ENCODE data around the gene ARL5A. TPM values are rescaled to one million over a fixed set of nuclear protein-coding genes. Genes with fewer than 3 reads are reported as not detected.

The ARL5A gene
- total RNA-seq, 4 donors from 2014 or later: 64.4 to 79.4 (median 71.0) TPM

DNA sequence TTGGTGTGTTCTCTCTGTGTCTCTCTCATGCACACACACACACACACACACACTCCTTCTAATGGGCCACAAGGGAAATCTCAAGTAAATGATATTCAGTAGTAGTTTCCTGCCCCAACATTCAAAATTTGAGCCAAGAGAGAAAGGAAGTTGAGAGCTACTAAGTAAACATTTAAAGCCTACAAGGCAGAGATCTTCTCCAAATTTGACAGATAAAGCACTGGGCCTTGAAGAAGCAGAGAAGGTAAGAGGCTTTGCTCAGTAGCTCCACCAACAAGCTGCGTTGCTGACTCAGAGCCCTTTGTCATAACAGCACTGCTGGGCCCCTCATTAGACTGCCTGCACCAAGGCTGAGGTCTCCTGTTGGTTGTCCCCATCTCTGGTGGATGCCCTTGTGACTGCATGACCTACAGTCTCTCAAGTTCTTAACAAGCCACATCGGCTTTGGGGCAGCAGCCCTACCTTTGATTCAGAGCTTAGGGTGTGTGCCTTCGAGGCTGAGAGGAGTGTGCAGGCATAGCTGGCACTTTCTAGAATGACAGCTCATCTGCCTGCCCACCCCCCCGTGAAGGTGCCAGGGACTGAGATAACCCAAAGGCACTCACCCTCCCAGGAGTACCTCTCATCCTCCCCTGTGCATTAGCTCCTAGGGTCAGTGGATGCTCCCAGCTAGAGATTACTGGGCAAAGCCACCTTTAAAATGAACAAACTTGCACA lies 61.6 kb downstream of the ARL5A start:
- Histone ChIP-seq H3K4me1 (peaks cover 6% of the 10 kb centered on the region in 2 donors), H3K9me3 (no peaks in the 10 kb centered on the region), H3K27ac (no peak overlapping the region), H3K4me3 (replicated peaks in 1 of 3) (no peak overlapping the region), H3K27me3 (no peaks in the 10 kb centered on the region), H3K36me3 (no peaks in the 10 kb centered on the region)
- intact Hi-C loops (cut with DNase I): no loop called here
- TF ChIP-seq POLR2A (IDR thresholded peaks at IDR 0.05) (no peak), CTCF (IDR thresholded peaks at IDR 0.05) (no peak)
- 44 to 52% methylated on average over 3 to 4 of the region's 4 CpGs for whole genome bisulfite sequencing, 2 donors
- no peak for DNase-seq

GRCh38 chr2:151765760-151766410 lies 62.3 kb downstream of the ARL5A start:
- H3K27me3 ChIP-seq: no peaks in the 10 kb centered on the region
- no peak overlapping the region for H3K4me3 ChIP-seq (replicated peaks in 1 of 3)
- TF ChIP-seq POLR2A (IDR thresholded peaks at IDR 0.05) (no peak), CTCF (IDR thresholded peaks at IDR 0.05) (no peak)
- intact Hi-C loops (cut with DNase I): no loop called here
- peaks cover 6% of the 10 kb centered on the region in 2 donors for H3K4me1 ChIP-seq
- 65 to 75% methylated on average over 10 of the region's 10 CpGs for WGBS, 2 donors
- DNase-seq: no peak
- H3K36me3 ChIP-seq: no peaks in the 10 kb centered on the region
- no peak overlapping the region for H3K27ac ChIP-seq
- H3K9me3 ChIP-seq: no peaks in the 10 kb centered on the region

GRCh38 chr2:151762694-151763093 lies 65.5 kb downstream of the ARL5A start:
- Histone ChIP-seq H3K27ac (no peak overlapping the region), H3K36me3 (no peaks in the 10 kb centered on the region), H3K9me3 (no peaks in the 10 kb centered on the region), H3K4me3 (replicated peaks in 1 of 3) (no peak overlapping the region), H3K4me1 (peaks cover 6% of the 10 kb centered on the region in 2 donors), H3K27me3 (no peaks in the 10 kb centered on the region)
- intact Hi-C loops (cut with DNase I): no loop called here
- TF ChIP-seq POLR2A (IDR thresholded peaks at IDR 0.05): no peak
- TF ChIP-seq CTCF (IDR thresholded peaks at IDR 0.05): no peak
- 54 to 55% methylated on average over 3 of the region's 3 CpGs for WGBS, 2 donors
- DNase-seq: no peak

- Histone ChIP-seq H3K27me3 (no peaks in the 10 kb centered on the region), H3K4me3 (replicated peaks in 1 of 3) (no peak overlapping the region), H3K9me3 (no peaks in the 10 kb centered on the region), H3K36me3 (no peaks in the 10 kb centered on the region), H3K4me1 (peaks cover 2 to 3% of the 10 kb centered on the region in 2 donors), H3K27ac (no peak overlapping the region)
- no peak for DNase-seq
- TF ChIP-seq CTCF (IDR thresholded peaks at IDR 0.05) (no peak), POLR2A (IDR thresholded peaks at IDR 0.05) (no peak)
- intact Hi-C loops (cut with DNase I): no loop called here
Observed at GRCh38 chr2:151761687-151762086, 66.5 kb downstream of the ARL5A start.

- WGBS, 2 donors: 85 to 94% methylated on average over 3 of the region's 3 CpGs
Observed at GRCh38 chr2:151761193-151761592, 67.0 kb downstream of the ARL5A start.

More at GRCh38 chr2:151761193-151761592, 67.0 kb downstream of the ARL5A start:
- H3K27me3 ChIP-seq: no peaks in the 10 kb centered on the region
- no peak for DNase-seq
- H3K4me3 ChIP-seq (replicated peaks in 1 of 3): no peak overlapping the region
- H3K9me3 ChIP-seq: no peaks in the 10 kb centered on the region
- intact Hi-C loops (cut with DNase I): no loop called here
- H3K27ac ChIP-seq: no peak overlapping the region
- TF ChIP-seq CTCF (IDR thresholded peaks at IDR 0.05) (no peak), POLR2A (IDR thresholded peaks at IDR 0.05) (no peak)
- no peaks in the 10 kb centered on the region for H3K4me1 ChIP-seq
- H3K36me3 ChIP-seq: no peaks in the 10 kb centered on the region
